ENCODE measurements around the gene WAS.
"Not testable (repeated sequence)": the region's sequence is repeated elsewhere in the genome, so short reads cannot be mapped to it uniquely, and the experiment has no call there.

- TF ChIP-seq MAX (CRISPR knock-in tag; IDR thresholded peaks at IDR 0.05); CTCF (IDR thresholded peaks at IDR 0.05); PREB (CRISPR knock-in tag; IDR thresholded peaks at IDR 0.05; ENCODE audit: borderline replicate concordance); NFE2L1 (CRISPR knock-in tag; IDR thresholded peaks at IDR 0.05); NR3C1 (CRISPR knock-in tag; conservative IDR thresholded peaks at IDR 0.05; ENCODE audit: low read depth); TEAD4 (CRISPR knock-in tag; IDR thresholded peaks at IDR 0.05); ETV6 (CRISPR knock-in tag; IDR thresholded peaks at IDR 0.05); FOXK1 (CRISPR knock-in tag; IDR thresholded peaks at IDR 0.05): not testable (repeated sequence)
Observed at GRCh38 chrX:48659686-48660085, 23.9 kb upstream of the WAS start.

All from WTC11 (cell line).